ENCODE results near the gene PTPRN2. TPM values are rescaled to one million over a fixed set of nuclear protein-coding genes. Genes with fewer than 3 reads are reported as not detected.
"Not testable (repeated sequence)": the region's sequence is repeated elsewhere in the genome, so short reads cannot be mapped to it uniquely, and the experiment has no call there.

Gene PTPRN2
- total and polyA plus RNA-seq, 2 experiments from 2014 or later, result 0.28 TPM; not detected in 1

DNA sequence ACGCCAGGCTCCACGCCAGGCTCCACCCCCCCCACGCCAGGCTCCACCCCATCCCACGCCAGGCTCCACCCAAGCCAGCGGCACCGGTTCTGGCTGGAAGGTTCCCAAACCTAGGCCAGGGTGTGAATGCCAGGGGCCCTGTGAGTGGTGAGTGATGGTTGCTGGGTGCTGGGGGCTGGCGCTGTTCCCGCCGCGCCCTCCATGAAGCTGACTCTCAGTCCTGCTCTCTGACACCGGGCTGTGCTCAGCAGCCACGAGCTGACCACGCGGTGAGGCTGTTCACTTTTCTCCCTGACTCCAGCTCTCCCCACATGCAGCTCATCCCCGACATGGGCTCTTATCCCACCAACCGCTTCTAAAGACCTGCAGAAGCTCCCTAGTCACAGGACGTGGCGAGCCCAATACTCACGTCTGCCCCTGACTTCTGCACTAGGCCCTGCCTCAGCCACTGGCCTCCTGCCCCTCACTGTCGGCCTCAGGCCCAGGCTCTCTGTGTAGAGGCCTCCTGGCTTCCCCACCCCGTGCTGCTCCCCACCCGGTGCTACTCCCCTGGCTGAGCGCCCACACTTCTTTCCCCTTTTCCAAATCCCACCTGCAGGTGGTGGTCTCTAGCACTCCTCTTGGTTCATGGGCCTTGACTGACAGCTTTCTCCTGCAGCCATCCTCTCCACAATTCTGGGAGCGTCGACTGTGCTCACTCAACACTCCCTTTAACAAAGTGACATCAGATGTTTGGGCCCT is 603.0 kb downstream of the PTPRN2 start:
- no peaks in the 10 kb centered on the region for H3K9me3 ChIP-seq (ENCODE audit: low read depth)
- no peak for TF ChIP-seq CTCF (IDR thresholded peaks at IDR 0.05; ENCODE audit: low read depth, low read length)

GRCh38 chr7:157983502-157984422 is 603.9 kb downstream of the PTPRN2 start:
- no peak for TF ChIP-seq CTCF (IDR thresholded peaks at IDR 0.05; ENCODE audit: low read depth, low read length)
- Histone ChIP-seq H3K9me3 (ENCODE audit: low read depth) (no peaks in the 10 kb centered on the region), H3K27ac (no peak overlapping the region), H3K36me3 (no peaks in the 10 kb centered on the region), H3K27me3 (no peaks in the 10 kb centered on the region), H3K4me3 (no peak overlapping the region), H3K4me1 (ENCODE audit: low read depth) (no peaks in the 10 kb centered on the region)
- DNase-seq (ENCODE audit: low read depth in 1 of 2, low spot score in 1 of 2), result no peak

More for the DNA sequence above, 603.0 kb downstream of the PTPRN2 start:
- Histone ChIP-seq H3K4me3 (no peak overlapping the region), H3K27me3 (no peaks in the 10 kb centered on the region), H3K36me3 (no peaks in the 10 kb centered on the region), H3K27ac (no peak overlapping the region), H3K4me1 (ENCODE audit: low read depth) (no peaks in the 10 kb centered on the region)
- no peak for DNase-seq (ENCODE audit: low read depth in 1 of 2, low spot score in 1 of 2)

DNA sequence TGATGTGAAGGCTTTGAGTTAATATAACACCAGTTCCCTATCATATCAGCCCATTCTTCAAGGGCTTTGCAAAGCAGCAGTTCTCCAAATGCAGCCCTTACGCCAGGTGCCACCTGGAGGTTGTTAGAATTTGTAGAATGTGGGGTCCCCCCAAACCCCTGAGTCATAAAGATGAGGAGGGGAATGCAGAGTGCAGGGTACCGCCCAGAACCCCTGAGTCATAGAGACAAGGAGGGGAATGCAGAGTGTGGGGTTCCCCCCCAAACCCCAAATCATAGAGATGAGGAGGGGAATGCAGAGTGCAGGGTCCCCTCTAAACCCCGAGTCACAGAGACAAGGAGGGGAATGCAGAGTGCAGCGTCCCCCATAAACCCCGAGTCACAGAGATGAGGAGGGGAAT is 605.8 kb downstream of the PTPRN2 start:
- Histone ChIP-seq H3K27ac (no peak overlapping the region), H3K4me1 (ENCODE audit: low read depth) (no peaks in the 10 kb centered on the region), H3K27me3 (no peaks in the 10 kb centered on the region), H3K4me3 (no peak overlapping the region), H3K36me3 (no peaks in the 10 kb centered on the region), H3K9me3 (ENCODE audit: low read depth) (no peaks in the 10 kb centered on the region)
- no peak for DNase-seq (ENCODE audit: low read depth in 1 of 2, low spot score in 1 of 2)
- TF ChIP-seq CTCF (IDR thresholded peaks at IDR 0.05; ENCODE audit: low read depth, low read length), result no peak

- Histone ChIP-seq H3K27ac (no peak overlapping the region), H3K4me1 (ENCODE audit: low read depth) (no peaks in the 10 kb centered on the region), H3K36me3 (no peaks in the 10 kb centered on the region), H3K27me3 (no peaks in the 10 kb centered on the region), H3K9me3 (ENCODE audit: low read depth) (no peaks in the 10 kb centered on the region), H3K4me3 (no peak overlapping the region)
- DNase-seq (ENCODE audit: low read depth in 1 of 2, low spot score in 1 of 2), result no peak
- no peak for TF ChIP-seq CTCF (IDR thresholded peaks at IDR 0.05; ENCODE audit: low read depth, low read length)
Observed at GRCh38 chr7:157980774-157981173, 606.8 kb downstream of the PTPRN2 start.

DNA sequence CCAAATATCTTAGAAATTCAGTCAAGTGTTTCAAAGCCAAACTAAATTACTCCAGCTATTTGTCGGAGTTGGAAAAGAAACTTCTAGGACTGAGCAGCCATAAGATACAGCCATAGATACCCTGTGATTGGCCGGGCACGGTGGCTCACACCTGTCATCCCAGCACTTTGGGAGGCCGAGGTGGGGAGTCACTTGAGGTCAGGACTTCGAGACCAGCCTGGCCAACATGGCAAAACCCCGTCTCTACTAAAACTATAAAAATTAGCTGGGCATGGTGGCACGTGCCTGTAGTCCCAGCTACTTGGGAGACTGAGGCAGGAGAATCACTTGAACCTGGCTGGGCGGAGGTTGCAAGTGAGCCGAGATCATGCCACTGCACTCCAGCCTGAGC is 607.3 kb downstream of the PTPRN2 start:
- DNase-seq (ENCODE audit: low read depth in 1 of 2, low spot score in 1 of 2); H3K4me3 ChIP-seq; H3K36me3 ChIP-seq; H3K4me1 ChIP-seq (ENCODE audit: low read depth); H3K9me3 ChIP-seq (ENCODE audit: low read depth); H3K27me3 ChIP-seq; H3K27ac ChIP-seq: not testable (repeated sequence)

Data from cardiac muscle cell (in vitro differentiated cells and primary cell).